ENCODE results near the gene NTM.

Gene NTM

GRCh38 chr11:131460931-131461330 is 90.5 kb downstream of the NTM start:
- TF ChIP-seq SUZ12 (IDR thresholded peaks at IDR 0.05) (no peak), NFRKB (IDR thresholded peaks at IDR 0.05) (no peak), TARDBP (IDR thresholded peaks at IDR 0.05) (no peak), FOXM1 (IDR thresholded peaks at IDR 0.05; ENCODE audit: borderline replicate concordance) (no peak), LEF1 (IDR thresholded peaks at IDR 0.05; ENCODE audit: borderline replicate concordance) (no peak), CTBP1 (IDR thresholded peaks at IDR 0.05; ENCODE audit: borderline replicate concordance) (no peak), HDGF (IDR thresholded peaks at IDR 0.05; ENCODE audit: borderline replicate concordance) (no peak), SP1 (IDR thresholded peaks at IDR 0.05) (no peak), L3MBTL2 (conservative IDR thresholded peaks at IDR 0.05) (no peak), BHLHE40 (IDR thresholded peaks at IDR 0.05; ENCODE audit: borderline replicate concordance) (no peak), ELF4 (IDR thresholded peaks at IDR 0.05) (no peak)
- TF ChIP-seq, protein P1, sequence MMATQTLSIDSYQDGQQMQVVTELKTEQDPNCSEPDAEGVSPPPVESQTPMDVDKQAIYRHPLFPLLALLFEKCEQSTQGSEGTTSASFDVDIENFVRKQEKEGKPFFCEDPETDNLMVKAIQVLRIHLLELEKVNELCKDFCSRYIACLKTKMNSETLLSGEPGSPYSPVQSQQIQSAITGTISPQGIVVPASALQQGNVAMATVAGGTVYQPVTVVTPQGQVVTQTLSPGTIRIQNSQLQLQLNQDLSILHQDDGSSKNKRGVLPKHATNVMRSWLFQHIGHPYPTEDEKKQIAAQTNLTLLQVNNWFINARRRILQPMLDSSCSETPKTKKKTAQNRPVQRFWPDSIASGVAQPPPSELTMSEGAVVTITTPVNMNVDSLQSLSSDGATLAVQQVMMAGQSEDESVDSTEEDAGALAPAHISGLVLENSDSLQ (IDR thresholded peaks at IDR 0.05) = no peak
- POLR2A ChIA-PET = no interaction called here
- DNase-seq (ENCODE audit: extremely low spot score) = no peak
- CTCF ChIA-PET = no interaction called here

DNA sequence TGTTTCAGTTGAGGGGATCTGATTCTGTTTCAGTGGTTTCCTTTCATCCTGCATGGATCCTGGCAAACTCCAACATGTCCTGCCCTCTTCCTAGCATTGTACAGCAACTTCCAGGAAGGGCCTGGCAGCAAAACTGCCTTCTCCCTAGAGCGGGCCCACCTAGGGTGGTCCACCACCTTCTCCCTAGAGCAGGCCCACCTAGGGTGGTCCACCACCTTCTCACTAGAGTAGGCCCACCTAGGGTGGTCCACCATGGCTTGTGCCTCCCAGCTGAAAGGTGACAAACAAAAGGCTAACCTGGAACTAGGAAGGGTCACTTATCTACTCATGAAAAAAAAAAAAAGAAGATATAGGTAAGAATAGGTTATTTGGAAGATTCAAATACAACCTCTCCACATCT is 92.2 kb downstream of the NTM start:
- TF ChIP-seq ZNF384 (IDR thresholded peaks at IDR 0.05) (no peak), LEF1 (IDR thresholded peaks at IDR 0.05; ENCODE audit: borderline replicate concordance) (no peak)
- no peak for DNase-seq (ENCODE audit: extremely low spot score)
- POLR2A ChIA-PET = no interaction called here
- CTCF ChIA-PET = no interaction called here

- no peak for DNase-seq (ENCODE audit: extremely low spot score)
- TF ChIP-seq SP1 (IDR thresholded peaks at IDR 0.05) (no peak), ZNF384 (IDR thresholded peaks at IDR 0.05) (no peak), FOXM1 (IDR thresholded peaks at IDR 0.05; ENCODE audit: borderline replicate concordance) (no peak), SUZ12 (IDR thresholded peaks at IDR 0.05) (no peak), LEF1 (IDR thresholded peaks at IDR 0.05; ENCODE audit: borderline replicate concordance) (no peak), HDGF (IDR thresholded peaks at IDR 0.05; ENCODE audit: borderline replicate concordance) (no peak), ELF4 (IDR thresholded peaks at IDR 0.05) (no peak), BHLHE40 (IDR thresholded peaks at IDR 0.05; ENCODE audit: borderline replicate concordance) (no peak), FOXA1 (IDR thresholded peaks at IDR 0.05) (no peak), NFRKB (IDR thresholded peaks at IDR 0.05) (no peak), CTBP1 (IDR thresholded peaks at IDR 0.05; ENCODE audit: borderline replicate concordance) (no peak), ARNT (IDR thresholded peaks at IDR 0.05) (no peak), L3MBTL2 (conservative IDR thresholded peaks at IDR 0.05) (no peak), FOXK2 (IDR thresholded peaks at IDR 0.05) (no peak), TARDBP (IDR thresholded peaks at IDR 0.05) (no peak)
- TF ChIP-seq, protein P1 (IDR thresholded peaks at IDR 0.05) = no peak
- CTCF ChIA-PET = no interaction called here
- POLR2A ChIA-PET = no interaction called here
Measured at GRCh38 chr11:131463162-131463561, 92.7 kb downstream of the NTM start.

GRCh38 chr11:131463649-131464425 is 93.4 kb downstream of the NTM start:
- no peak for DNase-seq (ENCODE audit: extremely low spot score)
- ChIA-PET CTCF (no interaction called here), POLR2A (no interaction called here)
- TF ChIP-seq LEF1 (IDR thresholded peaks at IDR 0.05; ENCODE audit: borderline replicate concordance) (no peak), CTBP1 (IDR thresholded peaks at IDR 0.05; ENCODE audit: borderline replicate concordance) (no peak), L3MBTL2 (conservative IDR thresholded peaks at IDR 0.05) (no peak), SP1 (IDR thresholded peaks at IDR 0.05) (no peak), ZNF384 (IDR thresholded peaks at IDR 0.05) (no peak), TARDBP (IDR thresholded peaks at IDR 0.05) (no peak), ARNT (IDR thresholded peaks at IDR 0.05) (no peak), SUZ12 (IDR thresholded peaks at IDR 0.05) (no peak), HDGF (IDR thresholded peaks at IDR 0.05; ENCODE audit: borderline replicate concordance) (no peak), BHLHE40 (IDR thresholded peaks at IDR 0.05; ENCODE audit: borderline replicate concordance) (no peak)

GRCh38 chr11:131464461-131464860 is 94.0 kb downstream of the NTM start:
- DNase-seq (ENCODE audit: extremely low spot score) = no peak
- CTCF ChIA-PET = no interaction called here
- no peak for TF ChIP-seq TARDBP (IDR thresholded peaks at IDR 0.05)
- no peak for TF ChIP-seq FOXM1 (IDR thresholded peaks at IDR 0.05; ENCODE audit: borderline replicate concordance)
- no peak for TF ChIP-seq FOXK2 (IDR thresholded peaks at IDR 0.05)
- TF ChIP-seq HDGF (IDR thresholded peaks at IDR 0.05; ENCODE audit: borderline replicate concordance) = no peak
- TF ChIP-seq ELF4 (IDR thresholded peaks at IDR 0.05) = no peak
- no peak for TF ChIP-seq NFRKB (IDR thresholded peaks at IDR 0.05)
- no peak for TF ChIP-seq CTBP1 (IDR thresholded peaks at IDR 0.05; ENCODE audit: borderline replicate concordance)
- no peak for TF ChIP-seq ARNT (IDR thresholded peaks at IDR 0.05)
- no peak for TF ChIP-seq FOXA1 (IDR thresholded peaks at IDR 0.05)
- TF ChIP-seq BHLHE40 (IDR thresholded peaks at IDR 0.05; ENCODE audit: borderline replicate concordance) = no peak
- no peak for TF ChIP-seq L3MBTL2 (conservative IDR thresholded peaks at IDR 0.05)
- TF ChIP-seq, protein P1 (IDR thresholded peaks at IDR 0.05) = no peak
- no peak for TF ChIP-seq SP1 (IDR thresholded peaks at IDR 0.05)
- no peak for TF ChIP-seq ZNF384 (IDR thresholded peaks at IDR 0.05)
- TF ChIP-seq LEF1 (IDR thresholded peaks at IDR 0.05; ENCODE audit: borderline replicate concordance) = no peak
- TF ChIP-seq SUZ12 (IDR thresholded peaks at IDR 0.05) = no peak
- POLR2A ChIA-PET = no interaction called here

DNA sequence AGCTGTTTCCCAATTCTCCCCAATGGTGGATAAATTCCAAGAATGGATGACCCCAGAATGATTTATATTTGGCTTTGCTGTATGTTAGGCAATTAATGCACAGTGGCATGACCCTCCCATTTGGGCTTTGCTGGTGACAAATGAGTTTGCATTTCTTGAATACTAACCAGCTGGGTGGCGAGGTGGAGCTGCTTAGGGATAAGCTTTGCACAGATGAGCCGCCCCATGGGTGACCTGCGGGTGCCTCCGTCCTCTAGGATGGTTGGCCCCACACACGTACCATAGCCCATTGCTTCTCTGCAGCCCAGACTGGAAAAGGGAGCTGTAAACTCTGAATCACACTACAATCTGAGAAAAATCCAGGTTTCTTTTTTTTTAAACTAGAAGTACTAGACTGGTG is 94.6 kb downstream of the NTM start:
- DNase-seq (ENCODE audit: extremely low spot score) = no peak
- TF ChIP-seq FOXM1 (IDR thresholded peaks at IDR 0.05; ENCODE audit: borderline replicate concordance) (no peak), LEF1 (IDR thresholded peaks at IDR 0.05; ENCODE audit: borderline replicate concordance) (no peak), FOXA1 (IDR thresholded peaks at IDR 0.05) (no peak), ELF4 (IDR thresholded peaks at IDR 0.05) (no peak), ARNT (IDR thresholded peaks at IDR 0.05) (no peak), FOXK2 (IDR thresholded peaks at IDR 0.05) (no peak), SUZ12 (IDR thresholded peaks at IDR 0.05) (no peak), L3MBTL2 (conservative IDR thresholded peaks at IDR 0.05) (no peak), SP1 (IDR thresholded peaks at IDR 0.05) (no peak), HDGF (IDR thresholded peaks at IDR 0.05; ENCODE audit: borderline replicate concordance) (no peak)
- POLR2A ChIA-PET = no interaction called here
- CTCF ChIA-PET = interaction anchor here (1.0 kb wide), 1 partner anchor 16 kb away, joined by 4 read pairs; no protein-coding TSS in a partner anchor
